ENCODE results near the gene LCAT.

LCAT gene

DNA sequence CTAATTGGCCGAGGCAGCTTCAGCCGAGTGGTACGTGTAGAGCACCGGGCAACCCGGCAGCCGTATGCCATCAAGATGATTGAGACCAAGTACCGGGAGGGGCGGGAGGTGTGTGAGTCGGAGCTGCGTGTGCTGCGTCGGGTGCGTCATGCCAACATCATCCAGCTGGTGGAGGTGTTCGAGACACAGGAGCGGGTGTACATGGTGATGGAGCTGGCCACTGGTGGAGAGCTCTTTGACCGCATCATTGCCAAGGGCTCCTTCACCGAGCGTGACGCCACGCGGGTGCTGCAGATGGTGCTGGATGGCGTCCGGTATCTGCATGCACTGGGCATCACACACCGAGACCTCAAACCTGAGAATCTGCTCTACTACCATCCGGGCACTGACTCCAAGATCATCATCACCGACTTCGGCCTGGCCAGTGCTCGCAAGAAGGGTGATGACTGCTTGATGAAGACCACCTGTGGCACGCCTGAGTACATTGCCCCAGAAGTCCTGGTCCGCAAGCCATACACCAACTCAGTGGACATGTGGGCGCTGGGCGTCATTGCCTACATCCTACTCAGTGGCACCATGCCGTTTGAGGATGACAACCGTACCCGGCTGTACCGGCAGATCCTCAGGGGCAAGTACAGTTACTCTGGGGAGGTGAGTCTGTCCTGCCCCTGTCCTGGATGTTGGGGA lies 34.7 kb downstream of the LCAT start:
- no peak for DNase-seq (ENCODE audit: low read depth)

DNA sequence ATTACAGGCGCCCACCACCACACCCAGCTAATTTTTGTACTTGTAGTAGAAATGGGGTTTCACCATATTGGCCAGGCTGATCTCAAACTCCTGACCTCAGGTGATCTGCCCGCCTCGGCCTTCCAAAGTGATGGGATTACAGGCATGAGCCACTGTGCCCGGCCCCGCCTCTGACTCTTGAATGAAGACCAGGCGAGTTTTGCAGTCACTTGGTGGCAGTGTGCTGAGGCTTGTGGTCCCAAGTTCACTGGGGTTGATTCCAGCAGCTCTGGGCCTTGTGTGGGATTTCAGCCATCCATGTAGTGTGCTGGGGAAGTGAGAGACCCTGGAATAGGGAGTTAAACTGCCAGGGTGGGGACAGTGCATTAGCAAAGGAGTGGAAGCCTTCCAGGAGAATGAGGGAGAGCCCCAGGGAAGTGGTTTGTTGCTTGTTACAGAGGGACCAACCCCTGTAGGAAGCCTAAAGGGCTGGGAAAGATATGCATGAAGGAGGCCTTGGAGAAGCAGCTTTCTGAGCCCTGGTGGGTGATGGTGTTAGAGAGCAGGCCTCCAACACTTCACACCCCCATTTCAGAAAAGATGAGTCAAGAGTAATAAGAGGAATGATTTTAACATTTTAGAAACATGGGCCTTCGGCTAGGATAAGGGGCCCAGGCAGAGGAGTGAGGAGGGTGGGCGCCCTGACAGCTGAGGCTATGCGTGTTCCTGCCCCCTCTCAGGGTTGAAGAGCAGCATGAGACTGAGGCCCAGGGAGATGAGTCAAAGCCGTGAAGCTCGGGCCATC lies 36.3 kb downstream of the LCAT start:
- no peak for DNase-seq (ENCODE audit: low read depth)

- no peak for DNase-seq (ENCODE audit: low read depth)
Measured at GRCh38 chr16:67902831-67903230, 41.1 kb downstream of the LCAT start.

DNA sequence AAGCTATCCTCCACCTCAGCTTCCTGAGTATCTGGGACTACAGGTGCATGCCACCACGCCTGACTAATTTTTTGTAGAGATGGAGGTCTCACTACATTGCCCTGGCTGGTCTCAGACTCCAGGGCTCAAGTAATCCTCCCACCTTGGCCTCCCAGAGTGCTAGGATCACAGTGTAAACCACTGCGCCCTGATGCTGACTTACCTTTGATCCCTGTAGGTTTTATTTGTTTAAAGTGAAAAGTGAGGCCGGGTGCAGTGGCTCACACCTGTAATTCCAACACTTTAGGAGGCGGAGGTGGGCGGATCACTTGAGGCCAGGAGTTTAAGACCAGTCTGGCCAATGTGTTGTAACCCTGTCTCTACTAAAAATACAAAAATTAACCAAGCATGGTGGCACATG lies 42.2 kb downstream of the LCAT start:
- DNase-seq (ENCODE audit: low read depth): no peak

DNA sequence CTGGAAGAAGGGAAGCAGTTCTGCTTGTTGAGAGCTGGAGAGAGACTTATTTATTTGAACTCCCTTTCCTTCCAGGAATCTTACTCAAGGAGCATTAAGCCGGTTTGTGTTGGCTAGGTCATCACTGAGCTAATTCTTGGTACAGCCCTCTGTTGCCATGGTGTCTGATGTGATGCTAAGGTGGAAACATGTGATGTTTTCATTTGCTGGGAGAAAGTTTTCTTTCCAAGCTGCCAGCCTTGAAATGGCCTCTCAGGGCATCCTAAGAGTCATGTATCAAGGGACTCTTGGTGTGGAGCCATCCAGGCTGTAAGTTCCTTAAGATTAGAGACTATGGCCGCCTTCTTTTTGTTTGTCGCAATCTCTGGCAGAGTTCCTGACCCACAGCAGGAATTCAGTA lies 46.7 kb downstream of the LCAT start:
- DNase-seq (ENCODE audit: low read depth): no peak

DNA sequence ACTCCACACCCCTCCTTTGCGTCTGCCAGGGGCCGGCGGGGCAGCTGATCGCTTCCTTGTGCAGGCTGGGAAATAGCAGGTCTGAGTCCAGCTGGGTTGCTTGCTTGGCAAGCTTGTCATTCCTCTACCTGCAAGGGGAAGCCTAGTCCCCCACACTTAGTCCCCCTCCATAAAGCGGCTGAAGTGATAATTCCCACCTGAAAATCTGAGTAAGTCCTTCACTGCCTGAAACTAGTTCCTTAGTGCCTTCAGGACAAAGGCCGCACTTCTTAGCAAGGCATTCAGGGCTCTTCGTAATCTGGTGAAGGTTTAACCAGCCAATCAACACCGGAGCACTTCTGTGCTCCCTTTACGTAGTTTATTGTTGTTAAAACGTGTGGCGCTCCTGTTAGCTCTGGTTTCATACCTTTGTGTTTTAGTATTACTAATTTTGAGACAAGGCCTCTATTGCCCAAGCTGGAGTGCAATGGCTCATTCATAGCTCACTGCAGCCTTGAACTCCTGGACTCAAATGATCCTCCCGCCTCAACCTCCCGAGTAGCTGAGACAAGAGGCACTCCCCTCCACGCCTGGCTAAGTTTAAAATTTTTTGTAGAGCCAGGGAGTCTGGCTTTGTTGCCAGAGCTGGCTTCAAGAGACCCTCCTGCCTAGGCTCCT lies 50.0 kb downstream of the LCAT start:
- DNase-seq (ENCODE audit: low read depth): no peak

- DNase-seq (ENCODE audit: low read depth): no peak
Measured at GRCh38 chr16:67892899-67893742, 50.8 kb downstream of the LCAT start, which contains the start of gene PSKH1. Gene PSKH1 (plus strand): TSS chr16:67893254. CDS start chr16:67908750, 15,496 bp downstream.

DNA sequence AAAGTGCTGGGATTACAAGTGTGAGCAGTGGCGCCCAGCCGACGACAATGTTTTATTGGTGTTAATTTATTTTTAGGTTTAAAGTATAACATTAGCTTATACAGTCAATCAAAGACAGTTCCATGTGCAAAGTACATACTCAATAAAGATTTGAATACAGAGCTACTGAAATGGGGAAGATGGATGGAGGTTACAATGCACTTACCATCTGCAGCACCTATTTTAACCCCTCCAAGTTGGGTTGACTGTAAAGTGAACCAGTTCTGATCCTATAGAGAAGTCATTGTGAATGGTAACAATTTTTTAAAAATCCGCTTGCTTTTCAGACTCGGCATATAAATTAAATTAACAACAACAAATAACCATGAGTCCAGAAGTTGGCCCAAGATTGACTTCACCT lies 51.5 kb downstream of the LCAT start:
- no peak for DNase-seq (ENCODE audit: low read depth)
